GM18505 (cell line): Measurements from ENCODE around the gene ASB1.

Experiments used
- ATAC-seq: cut with Tn5 transposase; IDR thresholded peaks from one replicate; pipeline ENCODE4 v1.9.1; 2021; ENCODE audit not compliant: unreplicated experiment
- POLR2A ChIP-seq: IDR thresholded peaks from 4 replicates; pipeline ENCODE4 v1.6.1; 2011; ENCODE audit warnings: borderline replicate concordance; ENCODE audit not compliant: insufficient read depth, insufficient read length; ENCODE audit errors: extremely low read depth

Gene ASB1

GRCh38 chr2:238483021-238483420, 56.3 kb downstream of the ASB1 start:
- TF ChIP-seq POLR2A: no peak
- no peak for ATAC-seq

GRCh38 chr2:238483656-238484055, 56.9 kb downstream of the ASB1 start:
- ATAC-seq: no peak
- no peak for TF ChIP-seq POLR2A

GRCh38 chr2:238484522-238485452, 58.1 kb downstream of the ASB1 start:
- TF ChIP-seq POLR2A: no peak
- ATAC-seq: no peak

GRCh38 chr2:238486123-238486848, 59.6 kb downstream of the ASB1 start:
- TF ChIP-seq POLR2A: no peak
- no peak for ATAC-seq

DNA sequence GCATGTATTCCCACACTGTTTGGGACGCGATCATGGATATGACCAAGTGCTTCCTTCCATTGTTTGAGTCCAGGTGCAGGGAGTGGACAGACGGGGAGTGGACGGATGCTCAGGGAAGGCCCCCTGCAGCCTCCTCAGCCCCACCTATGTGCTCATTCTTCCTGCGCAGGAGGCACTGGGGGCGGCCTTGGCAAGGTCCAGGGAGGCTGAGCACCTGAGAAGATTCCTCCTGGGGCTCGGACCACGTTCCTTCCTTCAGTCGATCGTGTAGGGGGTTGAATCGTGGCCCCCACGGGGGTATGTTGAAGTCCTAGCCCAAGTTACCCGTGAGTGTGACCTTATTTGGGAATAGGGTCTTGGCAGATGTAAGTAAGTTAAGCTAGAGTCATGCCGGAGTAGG, 60.4 kb downstream of the ASB1 start:
- no peak for ATAC-seq
- no peak for TF ChIP-seq POLR2A

DNA sequence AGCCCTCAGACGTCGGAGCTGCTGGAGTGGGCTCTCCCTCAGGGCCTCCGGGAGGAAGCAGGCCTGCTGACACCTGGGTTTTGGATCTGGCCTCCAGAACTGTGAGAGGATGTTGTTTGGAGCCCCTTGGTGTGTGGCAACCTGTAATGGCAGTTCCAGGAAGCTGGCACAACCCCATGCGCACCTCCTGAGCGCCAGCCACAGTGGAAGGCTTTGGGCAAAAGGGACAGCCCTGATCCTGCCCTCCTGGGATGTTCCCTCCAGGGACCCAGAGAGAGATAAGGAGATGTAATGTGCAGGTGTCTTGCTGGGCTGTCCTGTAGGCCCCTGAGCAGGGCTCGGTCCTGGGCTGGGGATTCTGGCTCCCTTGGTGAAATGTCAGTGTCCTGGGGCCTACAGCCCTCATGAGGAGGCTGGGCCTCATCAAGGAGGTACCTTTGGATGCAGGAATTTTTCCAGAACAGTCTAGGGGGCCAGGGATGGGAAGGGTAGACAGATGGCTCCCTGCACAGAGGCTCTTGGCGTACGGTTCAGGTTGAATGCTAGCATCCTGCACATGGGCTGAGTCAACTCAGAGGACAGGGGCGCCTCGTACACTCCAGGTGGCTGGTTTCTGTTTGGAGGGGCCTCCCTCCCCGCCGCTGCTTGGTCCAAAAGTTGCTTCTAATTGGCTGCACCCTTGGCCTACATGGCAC, 61.1 kb downstream of the ASB1 start:
- no peak for ATAC-seq

GRCh38 chr2:238488347-238488826, 61.7 kb downstream of the ASB1 start:
- no peak for ATAC-seq
- no peak for TF ChIP-seq POLR2A

More for the DNA sequence above, 61.1 kb downstream of the ASB1 start:
- TF ChIP-seq POLR2A: no peak

DNA sequence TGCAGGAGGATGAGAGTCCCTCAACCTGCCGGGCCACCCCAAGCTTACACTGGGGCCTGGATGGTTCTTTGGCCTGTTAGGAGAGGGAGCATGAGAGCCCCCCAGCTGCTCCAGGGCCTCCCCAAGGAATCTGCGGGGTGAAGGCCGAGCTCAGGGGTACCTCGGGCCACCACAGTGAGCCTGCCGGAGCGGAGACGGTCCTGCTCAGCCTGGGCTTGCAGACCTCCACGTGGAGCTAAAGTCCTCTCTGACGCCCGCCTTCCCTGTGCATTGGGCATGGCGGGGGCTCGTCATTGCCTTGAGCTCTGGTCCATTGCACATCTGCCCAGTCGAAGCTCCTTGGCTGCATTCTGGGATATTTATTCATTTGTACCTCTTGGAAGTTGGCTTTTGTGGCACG, 62.7 kb downstream of the ASB1 start:
- TF ChIP-seq POLR2A: no peak
- no peak for ATAC-seq

GRCh38 chr2:238489896-238490295, 63.2 kb downstream of the ASB1 start:
- TF ChIP-seq POLR2A: no peak
- ATAC-seq: no peak

GRCh38 chr2:238492840-238493239, 66.1 kb downstream of the ASB1 start:
- ATAC-seq: no peak

DNA sequence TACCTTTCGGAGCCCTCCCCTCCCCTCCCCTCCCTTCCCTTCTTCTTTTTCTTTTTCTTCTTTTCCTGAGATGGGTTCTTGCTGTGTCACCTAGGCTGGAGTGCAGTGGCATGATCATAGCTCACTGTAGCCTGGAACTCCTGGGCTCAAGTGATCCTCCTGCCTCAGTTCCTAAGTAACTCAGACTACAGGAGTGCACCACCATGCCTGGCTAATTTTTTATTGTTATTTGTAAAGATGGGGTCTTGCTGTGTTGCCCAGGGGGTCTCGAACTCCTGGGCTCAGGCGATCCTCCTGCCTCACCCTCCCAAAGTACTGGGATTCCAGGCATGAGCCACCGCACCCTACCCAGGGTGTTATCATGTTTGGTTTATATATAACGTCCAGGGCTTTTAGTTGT, 66.7 kb downstream of the ASB1 start:
- no peak for TF ChIP-seq POLR2A
- no peak for ATAC-seq

More at GRCh38 chr2:238492840-238493239, 66.1 kb downstream of the ASB1 start:
- no peak for TF ChIP-seq POLR2A

GRCh38 chr2:238493880-238494572, 67.3 kb downstream of the ASB1 start:
- no peak for TF ChIP-seq POLR2A
- no peak for ATAC-seq

DNA sequence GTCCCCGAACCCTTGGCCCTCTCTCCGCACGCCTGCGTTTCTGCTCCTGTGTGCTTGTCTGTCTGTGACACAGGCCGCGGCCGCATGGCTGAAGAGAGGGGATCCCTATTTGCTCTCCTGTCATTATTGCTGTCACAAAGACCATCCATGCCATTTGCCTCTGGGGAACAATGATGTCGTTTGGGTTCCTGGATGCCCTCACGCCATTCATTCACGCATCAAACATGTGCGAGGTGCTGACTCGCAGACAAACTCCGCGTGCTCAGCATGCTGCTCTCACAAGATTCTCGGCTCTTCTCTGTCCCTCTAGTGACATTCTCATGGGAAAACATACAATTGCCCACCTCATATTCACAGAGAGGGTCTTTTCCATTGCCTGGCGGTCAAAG, 67.8 kb downstream of the ASB1 start:
- ATAC-seq: no peak
- TF ChIP-seq POLR2A: no peak
